M059J (cell line): ENCODE data around the gene NPPA. TPM values are rescaled to one million over a fixed set of nuclear protein-coding genes. Genes with fewer than 3 reads are reported as not detected.

ENCODE experiments used
- DNase-seq: peaks from one replicate; pipeline ENCODE4 v3.0.0-alpha.2; 2012; ENCODE audit warnings: low read depth
- total RNA-seq: library from RNA; depleted of rRNA; stranded (reverse); fragments of >200 nt; shearing (Covaris generic); gene quantifications from 2 replicates; pipeline ENCODE4 v1.2.3, GENCODE V29; 2014

NPPA gene
- total RNA-seq, 1 experiment from 2014 or later: not detected

DNA sequence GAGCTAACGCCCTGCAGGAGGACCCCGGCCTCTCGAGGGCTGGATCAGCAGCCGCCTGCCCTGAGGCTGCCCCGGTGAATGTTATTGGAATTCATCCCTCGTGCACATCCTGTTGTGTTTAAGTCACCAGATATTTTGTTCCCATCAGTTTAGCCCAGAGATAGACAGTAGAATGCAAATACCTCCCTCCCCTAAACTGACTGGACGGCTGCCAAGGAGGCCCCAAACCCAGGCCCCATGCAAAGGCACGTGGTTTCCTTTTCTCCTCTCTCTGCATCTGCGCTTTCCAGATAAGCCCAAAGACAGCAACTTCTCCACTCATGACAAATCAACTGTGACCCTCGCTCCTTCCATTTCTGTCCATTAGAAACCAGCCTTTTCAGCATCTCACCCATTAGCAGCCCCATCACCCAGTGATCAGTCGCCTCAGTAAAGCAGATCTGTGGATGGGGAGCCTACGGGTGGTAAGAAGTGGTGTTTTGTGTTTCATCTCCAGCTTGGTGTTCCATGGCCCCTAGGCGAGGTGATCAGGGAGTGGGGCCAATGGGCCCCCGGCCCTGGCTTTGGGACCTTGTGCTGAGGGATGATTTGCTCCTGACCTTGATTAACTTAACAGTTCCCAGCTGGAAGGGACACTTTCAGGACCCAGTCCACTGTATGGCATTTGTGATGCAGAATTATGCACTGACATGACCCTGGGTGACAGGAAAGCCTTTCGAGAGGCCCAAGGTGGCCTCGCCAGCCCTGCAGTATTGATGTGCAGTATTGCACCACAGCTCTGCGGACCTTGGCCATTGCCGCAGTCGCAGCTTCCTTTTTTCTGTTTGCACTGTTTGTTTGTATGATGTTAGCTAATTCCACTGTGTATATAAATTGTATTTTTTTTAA, 5.2 kb downstream of the NPPA start:
- no peak for DNase-seq

DNA sequence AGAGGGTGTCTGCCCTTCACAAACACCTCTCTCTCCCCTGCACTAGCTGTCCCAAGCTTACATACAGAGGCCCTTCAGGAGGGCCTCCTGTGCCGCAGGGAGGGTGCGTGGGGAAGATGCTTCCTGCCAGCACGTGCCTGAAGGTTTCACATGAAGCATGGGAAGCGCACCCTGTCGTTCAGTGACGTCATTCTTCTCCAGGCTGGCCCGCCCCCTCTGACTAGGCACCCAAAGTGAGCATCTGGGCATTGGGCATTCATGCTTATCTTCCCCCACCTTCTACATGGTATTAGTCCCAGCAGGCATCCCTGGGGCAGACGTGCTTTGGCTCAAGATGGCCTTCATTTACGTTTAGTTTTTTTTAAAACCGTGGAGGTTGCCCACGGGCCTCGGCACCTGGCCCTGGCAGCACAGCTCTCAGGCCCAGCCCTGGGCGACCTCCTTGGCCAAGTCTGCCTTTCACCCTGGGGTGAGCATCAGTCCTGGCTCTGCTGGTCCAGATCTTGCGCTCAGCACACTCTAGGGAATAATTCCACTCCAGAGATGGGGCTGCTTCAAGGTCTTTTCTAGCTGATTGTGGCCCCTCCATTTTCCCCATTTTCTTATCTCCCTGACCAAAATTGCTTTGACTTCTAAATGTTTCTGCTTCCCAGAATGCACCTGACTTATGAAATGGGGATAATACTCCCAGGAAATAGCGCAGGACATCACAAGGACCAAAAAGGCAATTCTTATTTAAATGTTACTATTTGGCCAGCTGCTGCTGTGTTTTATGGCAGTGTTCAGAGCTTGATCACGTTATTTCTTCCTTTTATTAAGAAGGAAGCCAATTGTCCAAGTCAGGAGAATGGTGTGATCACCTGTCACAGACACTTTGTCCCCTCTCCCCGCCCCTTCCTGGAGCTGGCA, 6.1 kb downstream of the NPPA start:
- DNase-seq: no peak

DNA sequence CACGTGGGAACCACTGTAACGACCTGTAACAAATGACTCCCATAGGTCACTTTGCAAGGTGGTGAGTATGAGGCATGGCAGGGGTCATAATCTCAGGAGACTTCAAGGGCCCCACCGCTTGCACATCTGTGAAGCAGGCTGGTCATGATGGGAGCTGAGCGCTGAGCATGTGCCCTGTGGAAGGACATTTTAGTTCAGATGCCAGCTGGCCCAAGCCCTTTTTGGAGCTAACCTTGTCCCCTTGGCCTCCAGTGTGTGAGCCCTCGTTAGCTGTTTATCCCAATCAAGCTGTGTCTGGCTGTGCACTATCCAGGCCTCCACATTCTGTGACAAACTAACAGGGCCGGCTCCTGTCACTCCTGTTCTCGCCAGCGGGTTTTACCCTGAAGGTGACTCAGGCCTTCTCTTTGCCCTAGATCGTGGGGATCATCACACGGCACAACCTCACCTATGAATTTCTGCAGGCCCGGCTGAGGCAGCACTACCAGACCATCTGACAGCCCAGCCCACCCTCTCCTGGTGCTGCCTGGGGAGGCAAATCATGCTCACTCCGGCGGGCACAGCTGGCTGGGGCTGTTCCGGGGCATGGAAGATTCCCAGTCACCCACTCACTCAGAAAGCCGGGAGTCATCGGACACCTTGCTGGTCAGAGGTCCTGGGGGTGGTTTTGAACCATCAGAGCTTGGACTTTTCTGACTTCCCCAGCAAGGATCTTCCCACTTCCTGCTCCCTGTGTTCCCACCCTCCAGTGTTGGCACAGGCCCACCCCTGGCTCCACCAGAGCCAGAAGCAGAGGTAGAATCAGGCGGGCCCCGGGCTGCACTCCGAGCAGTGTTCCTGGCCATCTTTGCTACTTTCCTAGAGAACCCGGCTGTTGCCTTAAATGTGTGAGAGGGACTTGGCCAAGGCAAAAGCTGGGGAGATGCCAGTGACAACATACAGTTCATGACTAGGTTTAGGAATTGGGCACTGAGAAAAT, 7.6 kb downstream of the NPPA start:
- no peak for DNase-seq

DNA sequence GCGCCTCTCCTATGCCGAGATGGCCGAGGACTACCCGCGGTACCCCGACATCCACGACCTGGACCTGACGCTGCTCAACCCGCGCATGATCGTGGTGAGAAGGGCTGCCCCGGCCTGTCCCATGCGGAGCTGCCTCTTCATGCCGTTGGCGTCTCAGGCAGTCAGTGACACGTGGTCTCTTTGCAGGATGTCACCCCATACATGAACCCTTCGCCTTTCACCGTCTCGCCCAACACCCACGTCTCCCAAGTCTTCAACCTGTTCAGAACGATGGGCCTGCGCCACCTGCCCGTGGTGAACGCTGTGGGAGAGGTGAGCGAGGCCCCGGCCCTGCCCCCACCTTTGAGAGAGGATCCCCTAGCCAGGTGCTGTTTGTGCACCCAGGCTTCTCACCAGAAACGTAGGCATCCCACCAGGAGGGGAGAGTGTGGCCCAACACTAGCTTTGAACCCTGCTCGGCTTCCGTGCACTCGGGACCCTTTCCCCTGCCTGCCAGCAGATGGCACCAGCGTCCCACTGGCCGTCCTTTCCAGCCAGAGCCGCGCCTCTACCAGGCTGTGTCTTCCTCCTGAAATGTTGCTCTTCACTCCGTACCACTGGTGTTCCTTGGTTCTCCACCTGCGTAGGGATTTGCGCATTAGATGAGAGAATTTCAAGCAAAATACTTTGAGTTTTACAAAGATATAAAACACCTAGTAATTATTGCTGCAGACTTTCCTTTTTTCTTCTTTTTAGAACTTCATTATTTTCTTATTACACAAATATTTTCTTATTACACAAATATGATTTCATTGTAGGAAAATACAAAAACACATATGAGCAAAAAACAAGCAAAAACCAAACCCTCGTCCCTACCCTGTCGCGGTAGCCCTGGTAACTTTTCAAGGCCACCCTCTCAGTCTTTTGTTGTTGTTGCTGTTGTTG, 9.0 kb downstream of the NPPA start:
- peak; percentile 43 for DNase-seq

DNA sequence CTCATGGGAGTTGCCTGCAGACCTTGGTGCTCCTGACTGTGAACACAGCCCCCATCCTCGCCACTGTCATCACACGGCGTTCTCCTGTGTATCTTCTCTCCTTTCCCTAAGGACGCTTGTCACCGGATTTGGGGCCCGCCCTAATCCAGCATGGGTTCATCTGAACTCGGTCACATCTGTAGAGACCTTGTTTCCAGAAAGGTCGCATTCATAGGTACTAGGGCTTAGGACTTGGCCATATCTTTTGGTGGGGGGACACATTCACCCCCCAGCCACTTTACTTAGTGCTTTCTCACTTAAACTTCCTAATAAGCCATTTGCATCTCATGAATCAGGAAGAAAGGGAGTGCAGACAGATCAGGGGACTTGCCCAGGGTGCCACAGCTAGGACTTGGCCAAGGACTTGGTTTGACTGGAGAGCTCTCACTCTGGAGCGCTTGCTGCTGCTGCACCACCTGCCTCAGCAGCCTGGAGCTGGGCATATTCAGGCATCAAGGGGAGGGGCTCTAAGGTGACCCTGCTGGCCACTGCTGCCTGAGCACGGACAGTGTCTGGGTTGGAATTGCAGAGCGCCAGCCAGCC, 9.7 kb downstream of the NPPA start:
- no peak for DNase-seq

DNA sequence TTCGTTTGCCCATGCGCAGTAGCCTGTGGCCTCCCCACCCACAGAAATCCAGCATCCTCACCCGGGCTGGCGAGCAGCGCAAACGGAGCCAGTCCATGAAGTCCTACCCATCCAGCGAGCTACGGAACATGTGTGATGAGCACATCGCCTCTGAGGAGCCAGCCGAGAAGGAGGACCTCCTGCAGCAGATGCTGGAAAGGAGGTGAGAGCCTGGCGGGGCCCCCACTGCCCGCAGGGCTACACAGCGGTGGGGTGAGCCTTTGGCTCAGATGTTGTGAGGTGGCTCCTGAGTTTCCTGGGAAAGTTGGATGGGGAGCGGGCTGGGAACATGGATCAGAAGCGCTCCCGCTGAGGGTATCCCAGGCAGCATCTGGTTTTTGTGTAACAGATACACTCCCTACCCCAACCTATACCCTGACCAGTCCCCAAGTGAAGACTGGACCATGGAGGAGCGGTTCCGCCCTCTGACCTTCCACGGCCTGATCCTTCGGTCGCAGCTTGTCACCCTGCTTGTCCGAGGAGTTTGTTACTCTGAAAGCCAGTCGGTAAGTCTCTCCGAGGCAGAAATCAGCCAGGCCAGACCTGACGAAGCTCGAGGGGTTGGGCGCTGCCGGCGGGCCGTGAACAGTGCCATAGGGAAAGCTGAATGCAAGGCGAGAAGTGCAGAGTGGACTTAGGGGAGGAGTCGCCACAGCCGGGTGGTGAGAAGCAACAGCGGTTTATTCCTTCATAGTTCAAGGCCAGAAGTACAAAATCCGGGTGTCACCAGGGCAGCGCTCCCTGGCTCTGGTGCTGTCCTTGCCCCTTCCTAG, 10.4 kb downstream of the NPPA start:
- no peak for DNase-seq

DNA sequence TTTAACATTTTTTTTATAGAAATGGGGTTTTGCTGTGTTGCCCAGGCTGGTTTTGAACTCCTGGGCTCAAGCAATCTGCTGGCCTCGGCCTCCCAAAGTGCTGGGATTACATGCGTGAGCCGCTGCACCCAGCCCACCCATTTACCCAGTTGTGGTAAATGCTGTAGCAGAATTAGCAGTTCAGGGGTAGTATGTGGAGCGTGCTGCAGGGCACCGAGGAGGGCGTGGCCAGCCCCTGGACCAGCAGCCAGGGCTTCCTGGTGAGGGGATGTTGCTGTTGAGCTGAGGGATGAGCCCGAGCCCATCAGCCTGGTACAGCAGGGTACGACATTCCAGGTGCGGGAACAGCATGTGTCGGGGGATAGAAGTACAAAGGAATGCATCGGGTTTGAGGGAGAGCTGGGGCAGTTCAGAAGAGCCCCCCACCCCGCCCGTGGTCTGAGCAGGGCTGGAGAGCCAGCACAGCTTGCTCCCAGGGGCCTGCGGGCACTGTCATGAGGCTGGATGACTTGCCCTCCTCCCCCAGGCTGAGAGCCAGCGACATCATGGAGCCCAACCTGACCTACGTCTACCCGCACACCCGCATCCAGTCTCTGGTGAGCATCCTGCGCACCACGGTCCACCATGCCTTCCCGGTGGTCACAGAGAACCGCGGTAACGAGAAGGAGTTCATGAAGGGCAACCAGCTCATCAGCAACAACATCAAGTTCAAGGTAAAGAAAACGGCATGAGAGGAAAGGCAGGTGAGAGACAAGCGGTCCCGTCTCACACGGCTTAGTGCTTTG, 11.9 kb downstream of the NPPA start:
- DNase-seq: no peak

DNA sequence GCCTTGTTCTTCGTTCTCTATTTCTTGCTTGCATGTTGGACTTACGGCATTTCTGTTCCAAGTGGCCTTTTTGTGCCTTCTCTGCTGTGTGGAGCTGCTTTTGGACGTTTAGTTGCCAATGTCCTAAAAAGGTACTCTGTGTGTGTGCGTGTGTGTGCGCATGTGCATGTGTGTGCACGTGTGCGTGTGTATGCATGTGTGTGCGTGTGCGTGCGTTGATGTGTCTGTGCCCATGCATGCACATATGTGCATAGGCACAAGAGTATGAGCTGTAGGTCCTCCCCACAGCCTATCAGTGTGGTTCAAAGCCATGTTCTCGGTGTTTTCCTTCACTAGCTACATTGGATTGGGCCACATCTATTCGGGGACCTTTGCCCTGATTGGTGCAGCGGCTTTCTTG, 13.7 kb downstream of the NPPA start:
- DNase-seq: no peak

DNA sequence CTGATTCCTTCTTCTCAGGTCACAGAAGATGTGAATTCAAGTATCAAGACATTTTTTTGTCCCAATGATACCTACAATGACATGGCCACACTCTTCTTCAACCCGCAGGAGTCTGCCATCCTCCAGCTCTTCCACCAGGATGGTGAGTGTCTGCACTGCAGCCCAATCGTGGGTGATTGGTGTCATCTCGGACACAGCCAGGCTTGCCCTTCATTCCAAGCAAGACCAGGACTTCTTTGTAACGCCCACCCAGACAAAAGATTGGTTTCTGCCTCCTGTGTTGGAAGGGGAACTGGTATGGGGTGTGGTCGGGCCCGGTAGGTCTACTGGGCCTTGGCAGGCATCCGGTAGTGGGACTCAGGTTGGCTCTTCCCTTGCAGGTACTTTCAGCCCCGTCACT, 14.1 kb downstream of the NPPA start:
- no peak for DNase-seq

DNA sequence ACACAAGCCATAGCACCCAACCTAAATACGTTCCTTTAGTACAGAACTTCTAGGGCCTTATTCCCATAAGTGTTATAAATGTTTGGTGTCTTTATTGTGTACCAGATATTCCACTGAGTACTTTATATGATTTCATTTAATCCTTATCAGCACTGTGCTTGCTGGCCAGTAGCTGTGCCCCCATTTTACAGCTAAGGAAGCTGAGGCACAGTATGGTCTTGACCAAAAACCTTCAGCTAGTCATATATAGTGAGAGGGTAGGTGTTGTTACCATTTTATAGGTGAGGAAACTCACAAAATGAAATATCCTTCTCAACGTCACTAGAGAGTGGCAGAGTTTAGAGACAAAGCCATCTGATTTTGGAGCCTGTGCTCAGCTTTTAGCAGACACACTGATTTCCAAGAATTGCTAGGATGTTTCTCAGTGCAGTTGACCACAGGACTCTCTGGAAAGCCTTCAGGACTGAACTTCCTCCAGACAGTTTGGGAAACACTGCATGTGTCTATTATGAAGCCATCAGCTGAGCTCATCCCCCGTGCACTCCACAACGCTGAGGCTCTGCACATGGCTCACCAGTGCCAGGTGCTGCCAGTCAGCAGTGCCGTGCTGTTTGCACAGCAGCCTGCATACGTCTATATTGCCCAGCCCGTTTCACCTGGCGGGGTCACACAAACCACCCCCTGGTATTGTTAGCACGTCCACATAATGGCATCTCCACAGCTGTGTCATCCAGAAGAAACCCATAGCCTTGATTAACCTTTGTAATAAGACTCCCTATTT, 15.4 kb downstream of the NPPA start:
- no peak for DNase-seq

DNA sequence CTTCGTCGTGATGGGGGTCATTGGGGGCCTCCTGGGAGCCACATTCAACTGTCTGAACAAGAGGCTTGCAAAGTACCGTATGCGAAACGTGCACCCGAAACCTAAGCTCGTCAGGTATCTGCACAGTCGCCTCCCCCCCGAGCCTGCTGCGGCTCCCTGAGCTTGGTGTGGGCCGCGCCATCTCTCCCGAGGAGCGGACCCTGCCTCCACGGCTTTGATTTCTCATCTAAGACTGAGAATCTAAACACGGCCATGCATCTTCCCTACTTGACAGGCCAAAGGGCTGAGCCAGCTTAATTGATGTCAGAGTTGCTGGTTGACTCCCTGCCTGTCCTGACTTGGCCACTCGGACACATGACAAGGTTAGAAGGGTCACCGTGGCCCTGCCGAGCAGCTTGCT, 19.1 kb downstream of the NPPA start:
- DNase-seq: no peak

DNA sequence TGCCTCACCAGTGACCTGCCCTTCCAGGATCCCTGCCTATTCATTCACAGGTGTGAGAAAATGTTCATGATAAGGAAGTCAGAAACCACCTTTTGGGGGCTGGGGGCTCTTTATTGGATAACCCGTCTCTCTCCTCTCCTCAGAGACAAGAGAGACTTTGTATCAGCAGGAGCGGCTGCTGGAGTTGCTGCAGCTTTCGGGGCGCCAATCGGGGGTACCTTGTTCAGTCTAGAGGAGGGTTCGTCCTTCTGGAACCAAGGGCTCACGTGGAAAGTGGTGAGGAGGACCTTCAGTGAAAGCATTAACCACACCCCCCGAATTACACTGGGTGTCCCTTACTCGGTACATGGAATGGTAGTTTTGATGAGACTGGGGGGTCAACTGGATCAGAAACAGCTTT, 20.6 kb downstream of the NPPA start:
- no peak for DNase-seq

DNA sequence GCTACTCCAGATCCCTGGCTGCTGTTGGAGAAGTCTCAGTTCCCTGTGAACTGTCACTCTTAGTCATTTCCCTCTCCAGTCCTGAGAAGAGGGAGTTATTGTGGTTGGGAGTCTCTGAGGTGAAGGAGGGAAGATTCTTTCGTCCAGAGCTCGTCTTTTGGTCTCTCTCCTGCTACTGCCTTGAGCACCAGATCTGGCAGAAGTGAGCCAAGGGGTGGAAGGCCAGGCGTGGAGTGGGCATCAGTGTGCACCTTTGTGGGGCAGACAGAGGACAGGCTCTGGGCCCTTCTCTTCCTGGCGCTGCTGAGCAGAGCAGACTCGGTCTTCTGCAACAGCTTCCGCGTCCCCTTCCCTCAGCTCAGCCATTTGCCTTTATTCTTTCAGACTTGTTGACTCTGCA, 22.5 kb downstream of the NPPA start:
- no peak for DNase-seq

DNA sequence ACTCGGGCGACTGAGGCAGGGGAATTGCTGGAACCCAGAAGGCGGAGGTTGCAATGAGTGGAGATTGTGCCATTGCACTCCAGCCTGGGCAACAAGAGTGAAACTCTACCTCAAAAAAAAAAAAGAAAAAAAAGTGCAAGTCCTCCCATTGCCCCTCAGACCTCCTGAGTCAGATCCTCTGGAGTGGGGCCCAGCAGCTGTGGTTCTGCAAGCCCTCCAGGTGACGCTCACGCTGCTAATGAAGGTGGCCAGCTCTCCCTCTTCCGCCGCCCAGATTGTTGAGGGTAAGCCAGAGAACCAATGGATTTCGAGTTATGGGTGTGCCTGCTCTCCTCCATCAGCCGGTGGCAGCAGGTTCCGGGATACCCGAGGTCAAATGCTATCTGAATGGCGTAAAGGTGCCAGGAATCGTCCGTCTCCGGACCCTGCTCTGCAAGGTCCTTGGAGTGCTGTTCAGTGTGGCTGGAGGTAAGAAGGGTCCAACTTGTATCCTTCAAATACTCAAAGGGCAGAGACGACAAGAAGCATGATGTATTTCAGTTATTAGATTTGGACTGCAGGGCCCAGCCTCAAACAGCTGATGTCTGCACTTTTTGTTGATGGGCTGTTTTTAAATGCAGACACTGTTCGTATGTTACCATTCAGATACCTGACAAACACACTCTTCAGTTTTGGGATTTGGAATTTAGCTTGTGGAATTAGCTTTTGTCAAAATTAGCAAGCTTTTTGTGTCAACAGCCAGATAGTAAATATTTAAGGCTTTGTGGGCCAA, 24.0 kb downstream of the NPPA start:
- no peak for DNase-seq

DNA sequence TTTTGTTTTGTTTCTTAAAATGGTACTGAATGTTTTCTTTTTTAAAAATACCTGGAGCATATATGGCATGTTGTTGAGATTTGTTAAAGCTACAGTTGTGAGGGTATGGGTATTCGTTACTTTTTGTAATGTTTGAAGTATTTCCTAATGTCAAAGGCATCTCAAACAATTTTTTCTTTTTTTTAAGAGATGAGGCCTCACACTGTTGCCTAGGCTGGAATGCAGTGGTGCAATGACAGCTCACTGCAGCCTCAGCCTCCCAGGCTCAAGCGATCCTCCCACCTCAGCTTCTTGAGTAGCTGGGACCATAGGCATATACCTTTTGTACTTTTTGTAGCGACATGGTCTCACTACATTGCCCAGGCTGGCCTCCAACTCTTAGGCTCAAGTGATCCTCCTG, 25.5 kb downstream of the NPPA start:
- peak; percentile 9 for DNase-seq

DNA sequence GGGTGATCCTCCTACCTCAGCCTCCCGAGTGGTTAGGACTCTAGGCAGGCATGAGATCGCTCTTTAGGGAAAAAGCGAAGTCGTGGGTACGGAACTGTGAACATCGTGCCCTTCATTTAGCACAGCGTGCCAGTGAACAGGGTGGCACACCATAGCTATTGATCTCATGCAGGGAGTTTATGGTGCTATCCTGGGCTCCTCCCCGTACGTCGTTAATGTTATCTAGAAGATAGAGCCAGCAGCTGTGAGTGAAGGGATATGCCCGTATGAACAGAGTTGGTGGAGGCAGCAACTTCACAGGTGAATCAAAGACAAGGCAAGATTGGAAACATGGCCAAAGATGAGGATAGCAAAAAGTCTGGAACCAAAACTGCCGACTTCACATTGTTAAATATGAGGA, 30.4 kb downstream of the NPPA start:
- no peak for DNase-seq

DNA sequence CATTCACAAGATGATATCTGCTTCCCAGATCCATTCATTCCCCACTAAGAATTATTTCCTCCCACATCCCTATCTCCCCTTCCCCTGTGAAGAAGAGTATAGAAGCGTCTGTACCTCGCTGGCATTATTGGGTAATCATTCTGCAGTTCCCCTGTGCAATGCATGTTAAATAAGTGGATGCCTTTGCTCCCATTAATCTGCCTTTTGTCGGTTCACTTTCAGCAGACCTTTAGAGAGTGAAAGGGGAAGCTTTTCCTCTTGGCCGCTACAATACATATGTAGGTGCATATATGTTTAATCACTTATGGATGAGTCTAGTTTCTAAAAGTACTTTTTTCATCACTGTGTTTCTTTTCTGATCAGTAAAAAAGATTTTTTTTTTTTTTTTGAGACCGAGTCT, 34.6 kb downstream of the NPPA start:
- no peak for DNase-seq
